Loucy (cell line): Measurements from ENCODE around the gene CHL1.

Experiments used
- EZH2phosphoT487 ChIP-seq: fragments of 200-600 bp; IDR thresholded peaks from 2 replicates; pipeline ENCODE4 v1.6.1; 2018; ENCODE audit warnings: antibody characterized with exemption, mild to moderate bottlenecking, moderate library complexity, borderline replicate concordance
- TF ChIP-seq, protein P1 (sequence below): fragments of 200-600 bp; sonication (generic); conservative IDR thresholded peaks from 2 replicates; pipeline ENCODE4 v1.5.1; 2014; ENCODE audit warnings: mild to moderate bottlenecking, antibody characterized with exemption, low read length

DNA sequence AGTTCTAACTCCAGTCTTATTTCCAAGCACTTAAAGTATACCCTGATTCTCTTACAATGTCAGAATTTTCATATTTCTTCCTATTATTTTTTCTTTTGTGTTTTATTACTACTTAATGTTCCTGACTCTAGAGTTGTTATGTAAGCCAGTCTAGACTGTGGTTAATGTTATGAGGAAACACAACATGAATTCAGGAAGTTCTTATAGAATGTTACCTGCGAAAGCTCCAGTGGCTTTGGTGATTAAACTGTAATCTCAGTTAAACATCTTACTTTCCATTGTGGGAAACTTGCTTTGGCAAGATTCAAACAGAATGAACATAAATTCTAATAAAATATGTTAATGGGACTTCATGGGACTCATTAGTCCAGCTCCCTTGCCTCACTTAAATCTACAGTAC lies 36.6 kb upstream of the CHL1 start:
- TF ChIP-seq, protein P1, sequence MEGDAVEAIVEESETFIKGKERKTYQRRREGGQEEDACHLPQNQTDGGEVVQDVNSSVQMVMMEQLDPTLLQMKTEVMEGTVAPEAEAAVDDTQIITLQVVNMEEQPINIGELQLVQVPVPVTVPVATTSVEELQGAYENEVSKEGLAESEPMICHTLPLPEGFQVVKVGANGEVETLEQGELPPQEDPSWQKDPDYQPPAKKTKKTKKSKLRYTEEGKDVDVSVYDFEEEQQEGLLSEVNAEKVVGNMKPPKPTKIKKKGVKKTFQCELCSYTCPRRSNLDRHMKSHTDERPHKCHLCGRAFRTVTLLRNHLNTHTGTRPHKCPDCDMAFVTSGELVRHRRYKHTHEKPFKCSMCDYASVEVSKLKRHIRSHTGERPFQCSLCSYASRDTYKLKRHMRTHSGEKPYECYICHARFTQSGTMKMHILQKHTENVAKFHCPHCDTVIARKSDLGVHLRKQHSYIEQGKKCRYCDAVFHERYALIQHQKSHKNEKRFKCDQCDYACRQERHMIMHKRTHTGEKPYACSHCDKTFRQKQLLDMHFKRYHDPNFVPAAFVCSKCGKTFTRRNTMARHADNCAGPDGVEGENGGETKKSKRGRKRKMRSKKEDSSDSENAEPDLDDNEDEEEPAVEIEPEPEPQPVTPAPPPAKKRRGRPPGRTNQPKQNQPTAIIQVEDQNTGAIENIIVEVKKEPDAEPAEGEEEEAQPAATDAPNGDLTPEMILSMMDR: no peak
- TF ChIP-seq EZH2phosphoT487: no peak
